Stimulated activated CD4-positive, alpha-beta T cell treated with anti-CD3 and anti-CD28 coated beads, TNF-alpha, amount 100 ng/mL, for 1 hour (primary cell): ENCODE results near the gene CANT1.

Experiments used
- DNase-seq, 3 donors: peaks; one replicate each; pipeline ENCODE4 v3.0.0-alpha.2; 2020; ENCODE audit warnings: low read depth in 3 of 3, low spot score in 1 of 3

The CANT1 gene

DNA sequence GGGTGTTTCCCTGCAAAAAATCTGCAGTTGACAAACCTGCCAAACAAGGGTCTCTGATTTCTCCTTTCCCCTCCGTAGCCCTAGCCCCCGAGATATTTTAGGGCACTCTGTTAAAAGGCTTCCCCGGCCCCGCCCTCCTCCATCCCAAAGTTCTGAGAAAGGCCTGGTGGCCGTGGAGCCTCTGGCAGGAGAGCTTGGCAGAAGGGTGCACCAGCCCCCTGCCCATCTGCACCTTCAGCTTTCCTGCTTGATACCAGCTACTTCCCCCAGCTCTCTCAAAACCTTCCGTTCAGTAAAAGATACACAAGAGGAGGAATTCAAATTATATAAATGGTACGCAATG is 711 bp upstream of the CANT1 start:
- DNase-seq, result no peak

DNA sequence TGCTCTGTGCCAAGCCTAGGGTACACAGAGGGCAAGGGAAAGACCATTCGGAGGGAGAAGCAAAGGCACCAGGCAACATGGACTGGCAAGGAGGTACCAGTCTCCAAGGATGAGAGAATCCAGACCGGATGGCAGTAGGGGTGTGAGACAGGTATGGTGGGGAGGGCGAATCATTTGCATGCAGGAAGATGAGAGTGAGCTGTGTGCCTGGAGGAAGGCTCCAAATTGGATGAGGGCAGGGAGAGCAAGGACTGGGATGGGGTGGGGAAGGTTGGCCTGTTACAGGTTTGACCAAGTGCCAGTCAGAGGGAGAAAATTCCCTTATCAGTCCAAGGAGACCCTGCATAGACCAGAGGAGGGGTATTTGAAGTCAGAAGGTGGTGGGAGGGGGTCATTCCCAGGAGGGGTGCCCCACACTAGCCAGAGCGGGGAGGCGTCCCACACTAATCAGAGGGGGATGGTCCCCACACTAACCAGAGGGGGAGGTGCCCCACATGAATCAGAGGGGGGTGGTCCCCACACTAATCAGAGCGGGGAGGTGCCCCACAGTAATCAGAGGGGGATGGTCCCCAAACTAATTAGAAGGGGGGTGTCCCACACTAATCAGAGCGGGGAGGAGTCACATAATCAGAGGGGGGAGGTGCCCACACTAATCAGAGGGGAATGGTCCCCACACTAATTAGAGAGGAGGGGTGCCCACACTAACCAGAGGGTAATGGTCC is 737 bp downstream of the CANT1 start:
- DNase-seq, result no peak

DNA sequence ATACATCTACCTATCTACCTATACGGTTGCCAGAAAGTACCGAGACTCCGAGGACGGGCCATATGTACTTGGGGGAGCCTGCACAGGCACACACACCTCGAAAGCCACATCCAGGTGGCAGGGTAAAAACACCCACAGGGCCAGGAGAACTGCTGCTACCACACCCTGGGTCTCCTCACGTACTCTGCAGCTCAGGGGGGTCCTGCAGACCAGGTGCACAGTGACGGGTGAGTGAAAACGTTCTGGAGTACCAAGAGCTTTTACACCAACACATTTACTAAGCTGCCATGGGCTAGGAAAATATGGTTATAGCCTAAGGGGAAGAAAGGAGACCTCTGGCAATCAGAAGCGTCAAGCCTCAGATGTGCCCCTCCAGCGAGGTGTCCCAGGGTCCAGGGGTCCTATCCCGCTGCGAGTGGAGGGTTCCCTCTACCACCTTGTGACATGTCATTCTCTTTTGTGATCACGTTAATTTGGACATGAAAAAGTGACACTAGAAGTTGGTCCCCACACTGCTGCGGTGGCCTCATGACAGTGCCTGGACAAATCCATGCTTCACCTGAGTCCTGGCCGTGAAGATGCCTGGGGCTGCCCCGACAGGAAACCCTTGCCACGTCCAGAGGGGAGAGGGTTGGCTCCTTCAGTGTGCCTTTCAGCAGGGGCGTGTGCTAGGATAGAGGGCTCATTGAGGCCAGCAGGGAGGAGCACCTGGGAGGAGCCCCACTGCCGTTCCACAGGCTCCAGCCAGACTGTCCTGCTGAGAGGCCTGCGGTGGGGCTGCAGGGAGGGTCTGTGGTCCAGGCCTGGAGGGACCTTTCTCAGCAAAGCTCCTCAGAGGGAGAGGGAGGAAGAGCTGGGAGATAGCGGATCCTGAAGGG is 1.8 kb downstream of the CANT1 start:
- no peak for DNase-seq

- DNase-seq, result no peak
Measured at GRCh38 chr17:79006794-79007503, 2.6 kb downstream of the CANT1 start.

GRCh38 chr17:79006046-79006445 is 3.5 kb downstream of the CANT1 start:
- no peak for DNase-seq

DNA sequence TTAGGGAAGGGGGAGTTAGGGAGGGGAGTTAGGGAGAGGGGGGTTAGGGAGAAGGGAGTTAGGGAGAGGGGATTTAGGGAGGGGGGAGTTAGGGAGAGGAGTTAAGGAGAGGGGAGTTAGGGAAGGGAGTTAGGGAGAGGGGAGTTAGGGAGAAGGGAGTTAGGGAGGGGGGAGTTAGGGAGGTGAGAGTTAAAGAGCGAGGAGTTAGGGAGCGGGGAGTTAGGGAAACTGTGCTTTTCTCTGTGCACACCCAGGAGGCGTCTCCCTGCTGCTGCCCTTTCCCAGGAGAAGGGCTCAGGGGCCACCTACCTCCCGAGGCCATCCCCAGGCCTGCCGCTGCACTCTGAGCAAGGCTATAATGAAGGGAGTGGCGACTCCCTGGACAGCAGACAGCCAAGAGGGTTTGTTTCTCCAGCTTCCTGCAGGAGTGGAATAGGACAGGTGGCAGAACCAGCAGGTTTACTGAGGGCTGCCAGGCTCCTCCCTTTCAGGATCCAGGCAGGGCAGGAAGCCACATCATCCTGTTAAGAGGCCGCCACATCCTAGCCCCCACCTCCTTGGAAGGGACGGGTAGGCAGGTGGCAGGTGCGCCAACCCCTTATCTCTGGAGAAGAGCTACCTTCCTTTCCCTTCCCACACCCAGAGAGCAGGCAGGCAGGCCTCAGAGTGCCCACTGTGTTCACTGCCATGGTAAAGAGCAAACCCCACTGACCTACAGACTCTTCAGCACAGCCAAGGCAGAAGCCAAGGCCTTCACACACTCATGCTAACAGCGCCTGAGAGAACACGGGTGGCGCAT is 4.3 kb downstream of the CANT1 start:
- DNase-seq, result no peak

DNA sequence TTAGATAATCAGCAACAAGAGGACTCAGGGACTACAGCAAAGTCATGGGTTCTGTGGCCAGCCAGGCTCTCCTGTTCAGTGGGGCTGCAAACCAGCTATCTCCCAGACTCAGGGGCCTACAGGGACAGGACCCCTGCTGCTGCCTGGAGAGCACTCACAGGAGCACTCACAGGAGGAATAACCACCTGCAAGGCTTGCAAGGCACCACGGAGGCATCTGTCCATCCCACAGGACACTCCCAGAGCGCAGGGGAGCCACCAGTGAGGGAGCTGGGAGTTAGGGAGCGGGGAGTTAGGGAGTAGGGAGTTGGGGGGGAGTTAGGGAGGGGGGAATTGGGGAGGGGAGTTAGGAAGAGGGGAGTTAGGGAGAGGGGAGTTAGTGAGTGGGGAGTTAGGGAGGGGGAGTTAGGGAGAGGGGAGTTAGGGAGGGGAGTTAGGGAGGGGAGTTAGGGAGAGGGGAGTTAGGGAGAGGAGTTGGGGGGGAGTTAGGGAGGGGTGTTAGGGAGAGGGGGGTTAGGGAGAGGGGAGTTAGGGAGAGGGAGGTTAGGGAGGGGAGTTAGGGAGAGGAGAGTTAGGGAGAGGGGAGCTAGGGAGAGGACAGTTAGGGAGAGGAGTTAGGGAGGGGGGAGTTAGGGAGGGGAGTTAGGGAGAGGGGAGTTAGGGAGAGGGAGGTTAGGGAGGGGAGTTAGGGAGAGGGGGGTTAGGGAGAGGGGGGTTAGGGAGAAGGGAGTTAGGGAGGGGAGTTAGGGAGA is 5.7 kb downstream of the CANT1 start:
- no peak for DNase-seq

GRCh38 chr17:79002796-79003593 is 6.6 kb downstream of the CANT1 start:
- no peak for DNase-seq

- no peak for DNase-seq
Measured at GRCh38 chr17:79002291-79002690, 7.3 kb downstream of the CANT1 start.

DNA sequence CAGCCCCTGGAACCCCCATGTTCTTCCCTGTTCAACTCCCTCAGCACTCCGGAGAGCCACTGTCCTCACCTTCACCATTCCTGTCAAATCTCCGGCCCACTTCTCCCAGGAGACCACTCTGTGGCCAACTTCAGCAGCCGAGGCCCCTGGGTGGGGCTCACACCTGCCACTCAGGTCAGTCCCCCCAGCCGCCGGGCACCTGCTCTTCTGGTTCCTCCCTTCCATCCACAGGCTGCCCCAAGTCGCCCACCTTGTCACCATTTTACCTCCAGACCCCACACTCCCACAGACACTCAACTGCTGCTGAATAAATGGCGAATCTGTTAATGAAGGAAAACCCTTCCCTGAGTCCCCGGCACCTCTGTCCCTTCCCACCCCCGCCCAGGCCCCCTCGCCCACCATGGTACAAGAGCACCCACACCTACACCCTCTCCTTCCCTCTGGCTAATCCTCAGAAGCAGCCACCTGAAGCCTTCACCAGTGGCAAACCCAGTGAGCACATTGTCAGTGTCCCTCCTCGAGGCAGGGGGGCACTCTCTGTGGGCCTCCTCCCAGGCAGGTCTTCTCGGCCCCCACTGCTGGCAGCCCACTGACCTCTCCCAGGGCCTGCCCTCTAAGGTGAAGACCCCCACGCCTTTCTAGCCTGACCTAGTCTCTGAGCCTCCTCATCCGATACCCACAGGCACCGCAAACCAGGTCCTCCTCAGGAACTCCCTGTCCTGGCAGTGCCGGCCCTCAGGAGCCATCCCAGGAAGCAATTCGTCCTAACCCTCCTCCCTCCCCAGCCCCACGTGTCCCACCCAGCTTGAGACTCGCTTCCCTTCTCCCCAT is 8.2 kb downstream of the CANT1 start:
- DNase-seq, result no peak

DNA sequence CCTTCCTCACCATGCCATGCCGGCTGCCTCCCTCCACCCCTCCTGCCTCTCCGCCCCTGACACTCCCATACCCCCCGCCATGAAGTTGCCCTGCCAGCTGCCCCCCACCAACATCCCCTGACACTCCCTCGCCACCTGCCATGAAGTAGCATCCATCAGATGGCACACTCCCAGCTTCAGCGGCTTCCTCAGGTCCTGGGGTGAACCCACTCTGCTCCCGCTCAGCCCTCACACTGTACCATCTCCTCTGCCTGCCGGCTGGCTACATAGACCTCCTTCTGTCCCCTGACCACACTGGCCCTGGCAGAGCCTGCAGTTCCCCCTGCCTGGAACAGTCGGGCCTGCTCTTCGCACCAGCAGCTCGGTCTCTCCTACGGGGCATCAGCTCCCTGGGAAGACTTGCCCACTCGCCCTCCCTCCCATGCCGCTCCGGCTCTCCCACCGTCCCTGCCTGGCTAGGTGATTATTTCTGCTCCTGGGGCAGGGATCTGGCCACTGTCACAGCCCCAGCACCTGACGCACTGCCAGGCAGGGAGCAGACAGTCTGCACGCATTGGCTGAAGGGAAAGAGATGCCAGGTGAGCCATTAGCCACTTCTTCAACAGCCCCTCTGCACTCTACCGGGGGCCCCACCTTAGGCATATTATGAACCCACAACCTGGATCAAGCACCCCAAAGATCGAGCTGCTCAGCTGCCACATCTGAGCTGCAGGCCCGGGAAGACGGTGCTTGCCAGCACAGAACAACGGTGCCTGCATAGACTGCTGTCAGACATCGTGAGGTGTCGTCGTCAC is 9.0 kb downstream of the CANT1 start:
- no peak for DNase-seq

DNA sequence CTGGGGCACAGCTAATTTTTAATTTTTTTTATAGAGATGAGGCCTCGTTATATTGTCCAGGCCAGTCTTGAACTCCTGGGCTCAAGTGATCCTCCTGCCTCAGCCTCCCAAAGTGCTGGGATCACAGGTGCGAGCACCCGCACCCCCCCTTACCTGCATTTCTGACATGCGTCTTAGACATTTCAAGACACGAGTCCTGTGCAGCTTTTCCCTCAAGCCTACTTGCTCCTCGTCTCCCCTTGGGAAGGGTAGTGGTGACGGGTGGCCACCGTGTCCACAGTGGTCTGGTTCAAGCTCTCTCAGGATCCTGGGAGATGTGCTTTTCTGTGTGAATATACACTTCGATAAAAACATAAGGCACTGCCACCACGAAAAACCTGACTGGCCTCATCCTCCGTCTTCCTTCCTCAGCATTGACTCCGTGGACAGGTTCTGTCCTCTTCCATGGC is 9.6 kb downstream of the CANT1 start:
- no peak for DNase-seq

- no peak for DNase-seq
Measured at GRCh38 chr17:78999056-78999768, 10.4 kb downstream of the CANT1 start.

GRCh38 chr17:78998311-78999055 is 11.1 kb downstream of the CANT1 start:
- DNase-seq, result no peak

DNA sequence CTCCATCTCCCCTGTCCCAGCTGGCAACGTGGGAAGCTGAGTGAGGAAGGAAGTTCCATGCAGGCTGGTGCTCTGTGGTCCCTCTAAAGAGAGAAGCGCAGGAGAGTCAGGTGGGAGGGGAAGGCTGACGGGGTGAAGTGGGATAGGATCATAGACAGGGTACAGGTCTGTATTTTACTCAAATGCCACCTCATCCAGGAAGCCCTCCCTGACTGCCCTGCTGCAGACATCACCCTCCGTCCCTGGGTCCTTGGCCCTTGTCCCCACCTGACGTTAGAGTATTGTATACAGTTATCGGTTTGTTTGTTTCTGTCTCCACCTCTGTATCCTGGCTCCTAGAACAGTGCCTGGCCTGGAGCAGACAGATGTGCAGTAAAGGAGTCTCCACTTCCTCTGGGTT is 11.7 kb downstream of the CANT1 start:
- no peak for DNase-seq

DNA sequence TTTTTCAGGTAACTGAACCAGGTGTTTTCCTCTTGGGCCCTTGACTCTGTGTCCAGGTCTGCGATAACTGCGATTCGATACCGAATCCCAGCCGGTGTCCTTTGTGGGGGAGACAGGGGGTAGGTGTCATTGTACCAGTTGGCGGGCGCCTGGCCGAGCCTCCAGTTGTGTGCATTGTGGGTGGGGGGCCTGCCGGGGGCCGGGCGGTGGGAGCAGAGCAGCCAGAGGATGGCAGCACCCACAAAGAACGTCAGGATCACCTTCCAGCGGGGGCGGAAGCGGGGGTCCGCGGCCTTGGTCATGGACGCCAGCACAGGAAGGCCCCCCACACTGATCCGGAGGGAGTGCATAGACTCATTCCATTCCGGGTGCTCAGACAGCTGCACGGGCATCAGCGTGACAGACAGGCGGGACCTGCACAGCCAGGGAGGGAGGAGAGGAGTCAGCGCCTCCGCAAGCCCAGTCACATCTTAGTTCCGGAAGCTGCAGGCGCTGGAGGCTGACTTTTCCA is 12.3 kb downstream of the CANT1 start:
- no peak for DNase-seq
